Thymus (tissue), 11 donors: ENCODE data around the gene EYS. TPM values are rescaled to one million over a fixed set of nuclear protein-coding genes. Genes with fewer than 3 reads are reported as not detected.

Experiments
- DNase-seq, 9 donors: peaks; one replicate each; pipeline ENCODE4 v3.0.0-alpha.2; 2013; ENCODE audit warnings: low spot score in 9 of 9, low read depth in 6 of 9, missing footprints in 1 of 9
- H3K27ac ChIP-seq, 2 donors: one replicate each; pipeline ENCODE4 v1.5.1; 2013; ENCODE audit warnings: control low read depth in 1 of 2, low read depth in 1 of 2, low read length in 1 of 2, mild to moderate bottlenecking in 1 of 2, moderate library complexity in 1 of 2
- H3K27me3 ChIP-seq, 2 donors: one replicate each; pipeline ENCODE4 v1.5.1; 2013; ENCODE audit warnings: low read length in 1 of 2; ENCODE audit not compliant: control insufficient read depth in 2 of 2, insufficient read depth in 1 of 2
- H3K36me3 ChIP-seq, 2 donors: one replicate each; pipeline ENCODE4 v1.5.1; 2013; ENCODE audit warnings: low read length in 1 of 2, mild to moderate bottlenecking in 1 of 2, moderate library complexity in 1 of 2; ENCODE audit not compliant: control insufficient read depth in 2 of 2, insufficient read depth in 2 of 2
- H3K4me1 ChIP-seq, 2 donors: one replicate each; pipeline ENCODE4 v1.5.1; 2013; ENCODE audit warnings: low read length in 2 of 2; ENCODE audit not compliant: control insufficient read depth in 2 of 2, insufficient read depth in 2 of 2
- H3K4me3 ChIP-seq, 2 donors: one replicate each; pipeline ENCODE4 v1.5.1; 2013; ENCODE audit warnings: low read length in 2 of 2, control low read depth in 1 of 2, mild to moderate bottlenecking in 1 of 2
- H3K9me3 ChIP-seq, 2 donors: one replicate each; pipeline ENCODE4 v1.5.1; 2013; ENCODE audit warnings: low read length in 1 of 2, mild to moderate bottlenecking in 1 of 2; ENCODE audit not compliant: control insufficient read depth in 2 of 2, insufficient read depth in 1 of 2
- WGBS: extraction: QIAGEN DNeasy Blood & Tissue Kit; methylation state at CpG from one replicate; pipeline ENCODE4 v1.1.7; 2013; 5-methylcytosine and 5-hydroxymethylcytosine counted together
- polyA plus RNA-seq: library from polyadenylated mRNA; stranded (reverse); fragments of 200-250 nt; gene quantifications from one replicate; pipeline ENCODE4 v1.2.3, GENCODE V29; 2013
- total RNA-seq: library from RNA; stranded (reverse); fragments of 120-200 nt; gene quantifications from one replicate; pipeline ENCODE4 v1.2.4, GENCODE V29; 2013
- donor health status: healthy.

EYS gene
- total and polyA plus RNA-seq, 2 donors = 0.05 to 0.28 TPM

DNA sequence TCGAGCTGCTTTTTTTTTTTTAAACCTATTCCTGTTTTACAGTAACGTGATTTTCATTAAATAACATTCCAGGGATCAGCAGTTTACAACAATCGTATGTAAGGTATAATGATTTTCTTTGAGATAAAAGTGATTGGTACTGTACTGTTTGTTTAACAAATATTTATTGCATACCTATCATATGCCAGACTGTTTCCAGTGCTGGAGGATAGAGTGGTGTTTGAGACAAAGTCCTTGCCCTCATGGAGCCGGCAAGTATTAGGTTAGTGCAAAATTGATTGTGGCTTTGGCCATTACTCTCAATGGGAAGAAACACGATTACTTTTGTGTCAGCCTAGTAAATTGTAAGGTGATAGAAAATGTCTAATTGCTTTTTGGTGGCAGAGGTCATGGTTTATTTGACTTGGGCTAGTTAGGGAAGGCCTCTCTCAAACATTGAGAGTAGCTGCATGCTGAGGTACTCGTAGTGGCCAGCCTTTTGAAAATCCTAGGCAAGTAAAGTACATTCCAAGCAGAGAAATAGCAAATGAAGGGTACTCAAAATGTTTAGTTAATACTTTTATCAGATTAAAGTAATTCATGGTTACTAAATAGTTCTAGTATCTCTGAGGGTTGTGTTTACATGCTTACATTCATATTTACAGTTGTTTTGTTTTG is 2035.8 kb downstream of the EYS start:
- Histone ChIP-seq H3K36me3 (peaks cover 3 to 10% of the 10 kb centered on the region in 2 donors), H3K27me3 (no peaks in the 10 kb centered on the region), H3K4me3 (no peak overlapping the region), H3K27ac (no peak overlapping the region), H3K4me1 (no peaks in the 10 kb centered on the region), H3K9me3 (no peaks in the 10 kb centered on the region)
- 91% methylated on average over 6 of the region's 6 CpGs for WGBS
- DNase-seq = no peak
